GM23338 (cell line): ENCODE results near the gene PFKFB1. TPM values are rescaled to one million over a fixed set of nuclear protein-coding genes. Genes with fewer than 3 reads are reported as not detected.

ENCODE experiments used
- ATAC-seq: fragments of 200-7000 bp; cut with Tn5 transposase; 3 replicates; pipeline ENCODE4 v1.9.1; 2020
- DNase-seq: peaks from one replicate; pipeline ENCODE4 v3.0.0-alpha.2; 2015; ENCODE audit warnings: low spot score
- H2AFZ ChIP-seq: fragments of 200-600 bp; sonication (generic); 2 replicates; pipeline ENCODE4 v1.8.0; 2016; ENCODE audit warnings: antibody characterized with exemption, mild to moderate bottlenecking, moderate library complexity
- H3F3A ChIP-seq: fragments of 200-600 bp; sonication (generic); replicated peaks from 2 replicates; pipeline ENCODE4 v1.8.0; 2017; ENCODE audit warnings: antibody characterized with exemption, mixed run types, low read depth
- H3K27ac ChIP-seq: fragments of 200-600 bp; sonication (generic); 2 replicates; pipeline ENCODE4 v1.6.1; 2016; ENCODE audit warnings: low read depth
- H3K27me3 ChIP-seq: fragments of 200-600 bp; sonication (generic); 2 replicates; pipeline ENCODE4 v1.8.0; 2016; ENCODE audit warnings: mild to moderate bottlenecking, mixed run types, moderate library complexity; ENCODE audit not compliant: insufficient read depth
- H3K36me3 ChIP-seq: fragments of 200-600 bp; sonication (generic); 2 replicates; pipeline ENCODE4 v1.8.0; 2016; ENCODE audit warnings: mild to moderate bottlenecking; ENCODE audit not compliant: insufficient read depth
- H3K4me1 ChIP-seq: fragments of 200-600 bp; sonication (generic); 2 replicates; pipeline ENCODE4 v1.8.0; 2016; ENCODE audit warnings: mild to moderate bottlenecking, moderate library complexity; ENCODE audit not compliant: insufficient read depth
- H3K4me2 ChIP-seq: fragments of 200-600 bp; sonication (generic); 2 replicates; pipeline ENCODE4 v1.7.1; 2017; ENCODE audit warnings: mixed run types
- H3K4me3 ChIP-seq: fragments of 200-600 bp; sonication (generic); 2 replicates; pipeline ENCODE4 v1.6.1; 2016; ENCODE audit warnings: mixed run types
- H3K79me2 ChIP-seq: fragments of 200-600 bp; sonication (generic); replicated peaks from 2 replicates; pipeline ENCODE4 v1.8.0; 2017; ENCODE audit warnings: mild to moderate bottlenecking; ENCODE audit not compliant: insufficient read depth
- H3K9me2 ChIP-seq: fragments of 200-600 bp; sonication (generic); 2 replicates; pipeline ENCODE4 v1.8.0; 2017; ENCODE audit not compliant: insufficient read depth
- H4K20me1 ChIP-seq: fragments of 200-600 bp; sonication (generic); replicated peaks from 2 replicates; pipeline ENCODE4 v1.8.0; 2017; ENCODE audit warnings: mild to moderate bottlenecking; ENCODE audit not compliant: insufficient read depth
- H3K27ac Mint-ChIP-seq: 2 replicates; pipeline ENCODE4 v1.8.0; 2020; ENCODE audit warnings: inconsistent platforms, mild to moderate bottlenecking, moderate library complexity, mixed read lengths
- H3K27me3 Mint-ChIP-seq: 3 replicates; pipeline ENCODE4 v1.8.0; 2022; ENCODE audit warnings: low read depth, mild to moderate bottlenecking, moderate library complexity, mixed read lengths, inconsistent platforms; ENCODE audit not compliant: insufficient read depth, poor library complexity
- H3K36me3 Mint-ChIP-seq: 3 replicates; pipeline ENCODE4 v1.8.0; 2021; ENCODE audit warnings: low read depth, mild to moderate bottlenecking, inconsistent platforms, moderate library complexity, mixed read lengths
- H3K4me1 Mint-ChIP-seq: 3 replicates; pipeline ENCODE4 v1.8.0; 2020; ENCODE audit warnings: mild to moderate bottlenecking, inconsistent platforms, mixed read lengths
- H3K4me3 Mint-ChIP-seq: 3 replicates; pipeline ENCODE4 v1.8.0; 2021; ENCODE audit warnings: moderate library complexity, mild to moderate bottlenecking, inconsistent platforms, mixed read lengths
- H3K9me3 Mint-ChIP-seq: 3 replicates; pipeline ENCODE4 v1.8.0; 2020; ENCODE audit warnings: moderate library complexity, mild to moderate bottlenecking, inconsistent platforms, mixed read lengths
- CREB1 ChIP-seq: fragments of 250-450 bp; sonication (Bioruptor Pico); IDR thresholded peaks from 2 replicates; pipeline ENCODE4 v1.5.0; 2020; ENCODE audit warnings: low read depth, mild to moderate bottlenecking, moderate library complexity
- CTCF ChIP-seq, 2 experiments: fragments of 200-600 bp in 1 of 2; sonication (generic) in 1 of 2; conservative IDR thresholded peaks; 2 replicates each; pipeline versions ENCODE4 v1.5.1 to v1.6.1; 2016 to 2017; ENCODE audit warnings: antibody characterized with exemption in 2 of 2, low read depth in 2 of 2, mild to moderate bottlenecking in 2 of 2, moderate library complexity in 1 of 2
- ETS1 ChIP-seq: IDR thresholded peaks from 2 replicates; pipeline ENCODE4 v1.6.1; 2016; ENCODE audit warnings: antibody characterized with exemption
- EZH2 ChIP-seq: fragments of 200-600 bp; sonication (generic); IDR thresholded peaks from one replicate; pipeline ENCODE4 v1.8.0; 2017; ENCODE audit warnings: antibody characterized with exemption, mild to moderate bottlenecking, low read depth; ENCODE audit not compliant: unreplicated experiment
- EZH2phosphoT487 ChIP-seq: fragments of 200-600 bp; sonication (generic); IDR thresholded peaks from one replicate; pipeline ENCODE4 v1.8.1; 2018; ENCODE audit warnings: antibody characterized with exemption; ENCODE audit not compliant: unreplicated experiment
- JUNB ChIP-seq: IDR thresholded peaks from one replicate; pipeline ENCODE4 v1.6.1; 2016; ENCODE audit warnings: antibody characterized with exemption; ENCODE audit not compliant: unreplicated experiment
- NANOG ChIP-seq: IDR thresholded peaks from 2 replicates; pipeline ENCODE4 v1.6.1; 2016; ENCODE audit warnings: antibody characterized with exemption, borderline replicate concordance
- POLR2AphosphoS5 ChIP-seq: IDR thresholded peaks from 2 replicates; pipeline ENCODE4 v1.6.1; 2016; ENCODE audit warnings: antibody characterized with exemption, low read depth
- STAT1 ChIP-seq: IDR thresholded peaks from one replicate; pipeline ENCODE4 v1.6.1; 2016; ENCODE audit warnings: antibody characterized with exemption; ENCODE audit not compliant: unreplicated experiment
- ZNF114 ChIP-seq: fragments of 250-450 bp; sonication (Bioruptor Pico); IDR thresholded peaks from 2 replicates; pipeline ENCODE4 v1.5.0; 2020; ENCODE audit warnings: mild to moderate bottlenecking, moderate library complexity
- ZNF331 ChIP-seq: fragments of 250-450 bp; sonication (Bioruptor Pico); IDR thresholded peaks from 2 replicates; pipeline ENCODE4 v1.5.0; 2020; ENCODE audit warnings: low read depth, mild to moderate bottlenecking, moderate library complexity
- ZNF462 ChIP-seq: fragments of 250-450 bp; sonication (Bioruptor Pico); IDR thresholded peaks from 2 replicates; pipeline ENCODE4 v1.5.0; 2020; ENCODE audit warnings: mild to moderate bottlenecking, moderate library complexity
- long read RNA-seq: library from polyadenylated mRNA; unstranded; transcript quantifications from one replicate; pipeline ENCODE4 v2.0.0, GENCODE V29; 2020; ENCODE audit not compliant: unreplicated experiment
- polyA plus RNA-seq: library from polyadenylated mRNA; unstranded; fragments of >200 nt; fragmentation: Nextera tagmentation; extraction: Ambion mirVana; gene quantifications from 2 replicates; pipeline ENCODE4 v1.2.1, GENCODE V29; 2016
- total RNA-seq: library from RNA; depleted of rRNA; stranded (reverse); fragments of >200 nt; shearing (Covaris generic); gene quantifications from 2 replicates; pipeline ENCODE4 v1.2.3, GENCODE V29; 2014; rRNA removed
- TF ChIP-seq, protein P1 (sequence below): IDR thresholded peaks from one replicate; pipeline ENCODE4 v1.6.1; 2018; ENCODE audit warnings: antibody characterized with exemption; ENCODE audit not compliant: unreplicated experiment

PFKFB1 gene
- not detected in 2 replicates for total RNA-seq
- polyA plus RNA-seq, result not detected in 2 replicates
- long read RNA-seq, result 0 reads

GRCh38 chrX:54994099-54994498, at the start of gene PFKFB1:
Gene PFKFB1, minus strand, starts transcription at chrX:54994188. Its CDS starts 181 bp downstream, at chrX:54994007.
- H3K4me1 Mint-ChIP-seq, result no peaks in the 10 kb centered on the region
- DNase-seq, result no peak
- no peak for TF ChIP-seq EZH2
- TF ChIP-seq EZH2phosphoT487, result no peak
- TF ChIP-seq CREB1, result no peak
- no peak for TF ChIP-seq ZNF462 (CRISPR knock-in tag)
- no peak for TF ChIP-seq ZNF114 (CRISPR knock-in tag)
- no peak for TF ChIP-seq NANOG
- TF ChIP-seq CTCF (conservative IDR thresholded peaks at IDR 0.05; ENCODE audit: low read depth in 2 of 2), result no peak
- TF ChIP-seq ETS1, result no peak
- no peak for TF ChIP-seq ZNF331 (CRISPR knock-in tag)
- no peak for TF ChIP-seq STAT1
- TF ChIP-seq, protein P1, sequence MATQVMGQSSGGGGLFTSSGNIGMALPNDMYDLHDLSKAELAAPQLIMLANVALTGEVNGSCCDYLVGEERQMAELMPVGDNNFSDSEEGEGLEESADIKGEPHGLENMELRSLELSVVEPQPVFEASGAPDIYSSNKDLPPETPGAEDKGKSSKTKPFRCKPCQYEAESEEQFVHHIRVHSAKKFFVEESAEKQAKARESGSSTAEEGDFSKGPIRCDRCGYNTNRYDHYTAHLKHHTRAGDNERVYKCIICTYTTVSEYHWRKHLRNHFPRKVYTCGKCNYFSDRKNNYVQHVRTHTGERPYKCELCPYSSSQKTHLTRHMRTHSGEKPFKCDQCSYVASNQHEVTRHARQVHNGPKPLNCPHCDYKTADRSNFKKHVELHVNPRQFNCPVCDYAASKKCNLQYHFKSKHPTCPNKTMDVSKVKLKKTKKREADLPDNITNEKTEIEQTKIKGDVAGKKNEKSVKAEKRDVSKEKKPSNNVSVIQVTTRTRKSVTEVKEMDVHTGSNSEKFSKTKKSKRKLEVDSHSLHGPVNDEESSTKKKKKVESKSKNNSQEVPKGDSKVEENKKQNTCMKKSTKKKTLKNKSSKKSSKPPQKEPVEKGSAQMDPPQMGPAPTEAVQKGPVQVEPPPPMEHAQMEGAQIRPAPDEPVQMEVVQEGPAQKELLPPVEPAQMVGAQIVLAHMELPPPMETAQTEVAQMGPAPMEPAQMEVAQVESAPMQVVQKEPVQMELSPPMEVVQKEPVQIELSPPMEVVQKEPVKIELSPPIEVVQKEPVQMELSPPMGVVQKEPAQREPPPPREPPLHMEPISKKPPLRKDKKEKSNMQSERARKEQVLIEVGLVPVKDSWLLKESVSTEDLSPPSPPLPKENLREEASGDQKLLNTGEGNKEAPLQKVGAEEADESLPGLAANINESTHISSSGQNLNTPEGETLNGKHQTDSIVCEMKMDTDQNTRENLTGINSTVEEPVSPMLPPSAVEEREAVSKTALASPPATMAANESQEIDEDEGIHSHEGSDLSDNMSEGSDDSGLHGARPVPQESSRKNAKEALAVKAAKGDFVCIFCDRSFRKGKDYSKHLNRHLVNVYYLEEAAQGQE, result no peak
- no peak for TF ChIP-seq JUNB
- no peak for TF ChIP-seq POLR2AphosphoS5
- no peaks in the 10 kb centered on the region for H3K36me3 Mint-ChIP-seq
- H3K4me3 Mint-ChIP-seq, result no peak within 1 kb of the TSS
- no peaks in the 10 kb centered on the region for H3F3A ChIP-seq
- no peak within 1 kb of the TSS for H3K4me2 ChIP-seq
- H4K20me1 ChIP-seq, result no peaks in the 10 kb centered on the region
- H3K27me3 Mint-ChIP-seq, result peaks cover 4% of the 10 kb centered on the region
- ATAC-seq, result no peak
- no peaks in the 10 kb centered on the region for H3K9me2 ChIP-seq
- no peak within 1 kb of the TSS for H3K4me3 ChIP-seq
- H3K79me2 ChIP-seq, result no peaks in the 10 kb centered on the region
- H3K27ac Mint-ChIP-seq, result no peak within 1 kb of the TSS
- H3K9me3 Mint-ChIP-seq, result no peaks in the 10 kb centered on the region
- no peak within 1 kb of the TSS for H2AFZ ChIP-seq
- H3K4me1 ChIP-seq, result no peaks in the 10 kb centered on the region
- no peak within 1 kb of the TSS for H3K27ac ChIP-seq
- no peaks in the 10 kb centered on the region for H3K27me3 ChIP-seq
- no peaks in the 10 kb centered on the region for H3K36me3 ChIP-seq
